Duodenal mucosa (tissue), 2 donors: ENCODE data around the gene CAGE1.

Source experiments
- H3K27ac ChIP-seq: one replicate; pipeline ENCODE4 v1.7.0; 2013; ENCODE audit warnings: low read depth, low read length
- H3K27me3 ChIP-seq, 2 donors: one replicate each; pipeline ENCODE4 v1.7.0; 2013; ENCODE audit warnings: low read length in 2 of 2, control low read depth in 1 of 2; ENCODE audit not compliant: insufficient read depth in 2 of 2, control insufficient read depth in 1 of 2
- H3K36me3 ChIP-seq, 2 donors: one replicate each; pipeline ENCODE4 v1.7.0; 2013; ENCODE audit warnings: low read length in 2 of 2, control low read depth in 1 of 2; ENCODE audit not compliant: insufficient read depth in 2 of 2, control insufficient read depth in 1 of 2
- H3K4me1 ChIP-seq, 2 donors: one replicate each; pipeline ENCODE4 v1.7.0; 2013; ENCODE audit warnings: low read length in 2 of 2, control low read depth in 1 of 2; ENCODE audit not compliant: insufficient read depth in 2 of 2, control insufficient read depth in 1 of 2
- H3K4me3 ChIP-seq, 2 donors: one replicate each; pipeline ENCODE4 v1.7.0; 2013; ENCODE audit warnings: low read length in 2 of 2, low read depth in 1 of 2
- H3K9ac ChIP-seq, 2 donors: one replicate each; pipeline ENCODE4 v1.7.0; 2013; ENCODE audit warnings: low read length in 2 of 2, low read depth in 1 of 2
- H3K9me3 ChIP-seq, 2 donors: one replicate each; pipeline ENCODE4 v1.7.0; 2013; ENCODE audit warnings: low read length in 2 of 2, control low read depth in 1 of 2; ENCODE audit not compliant: control insufficient read depth in 1 of 2

The CAGE1 gene

DNA sequence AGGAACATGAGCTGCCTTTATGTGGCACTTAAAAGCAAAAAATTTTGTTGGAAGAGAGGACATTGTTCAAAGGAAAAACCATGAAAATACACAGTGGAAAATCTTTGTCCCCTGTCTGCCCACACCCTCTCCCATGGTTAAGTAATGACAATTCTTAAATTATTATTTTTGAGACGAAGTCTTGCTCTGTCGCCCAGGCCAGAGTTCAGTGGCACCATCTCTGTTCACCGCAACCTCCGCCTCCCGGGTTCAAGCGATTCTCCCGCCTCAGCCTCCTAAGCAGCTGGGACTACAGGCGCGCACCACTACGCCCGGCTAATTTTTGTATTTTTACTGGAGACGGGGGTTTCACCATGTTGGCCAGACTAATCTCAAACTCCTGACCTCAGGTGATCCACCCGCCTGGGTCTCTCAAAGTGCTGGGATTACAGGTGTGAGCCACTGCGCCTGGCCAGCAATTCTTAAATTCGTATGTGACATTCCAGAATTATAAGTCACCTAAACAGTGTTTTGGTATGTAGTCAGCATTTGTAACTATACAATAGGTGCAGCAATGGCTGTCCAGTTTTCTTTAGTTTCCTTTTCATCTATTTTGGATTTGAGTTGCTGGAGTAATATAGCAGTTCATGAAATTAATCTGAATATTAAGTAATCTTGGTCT is 75.9 kb downstream of the CAGE1 start:
- H3K9me3 ChIP-seq: no peaks in the 10 kb centered on the region
- peak overlapping the region; percentile 63 for H3K27ac ChIP-seq
- H3K27me3 ChIP-seq: no peaks in the 10 kb centered on the region
- peaks cover 0 to 12% of the 10 kb centered on the region in 2 donors for H3K36me3 ChIP-seq
- H3K9ac ChIP-seq: peak overlapping the region; percentile 75 to 95
- peak overlapping the region; percentile 93 to 99 for H3K4me3 ChIP-seq
- H3K4me1 ChIP-seq: peaks cover 12 to 20% of the 10 kb centered on the region in 2 donors

- Histone ChIP-seq H3K27me3 (no peaks in the 10 kb centered on the region), H3K9ac (peak within 1 kb of the TSS; percentile 94 to 95), H3K4me3 (peak within 1 kb of the TSS; percentile 93 to 99), H3K4me1 (peaks cover 12 to 20% of the 10 kb centered on the region in 2 donors), H3K9me3 (no peaks in the 10 kb centered on the region), H3K36me3 (peaks cover 2 to 19% of the 10 kb centered on the region in 2 donors), H3K27ac (peak within 1 kb of the TSS; percentile 90)
Observed at GRCh38 chr6:7312616-7313504, 76.7 kb downstream of the CAGE1 start, which contains the start of gene SSR1. Gene SSR1 (minus strand): TSS chr6:7313199. CDS start chr6:7313120, 79 bp downstream.

DNA sequence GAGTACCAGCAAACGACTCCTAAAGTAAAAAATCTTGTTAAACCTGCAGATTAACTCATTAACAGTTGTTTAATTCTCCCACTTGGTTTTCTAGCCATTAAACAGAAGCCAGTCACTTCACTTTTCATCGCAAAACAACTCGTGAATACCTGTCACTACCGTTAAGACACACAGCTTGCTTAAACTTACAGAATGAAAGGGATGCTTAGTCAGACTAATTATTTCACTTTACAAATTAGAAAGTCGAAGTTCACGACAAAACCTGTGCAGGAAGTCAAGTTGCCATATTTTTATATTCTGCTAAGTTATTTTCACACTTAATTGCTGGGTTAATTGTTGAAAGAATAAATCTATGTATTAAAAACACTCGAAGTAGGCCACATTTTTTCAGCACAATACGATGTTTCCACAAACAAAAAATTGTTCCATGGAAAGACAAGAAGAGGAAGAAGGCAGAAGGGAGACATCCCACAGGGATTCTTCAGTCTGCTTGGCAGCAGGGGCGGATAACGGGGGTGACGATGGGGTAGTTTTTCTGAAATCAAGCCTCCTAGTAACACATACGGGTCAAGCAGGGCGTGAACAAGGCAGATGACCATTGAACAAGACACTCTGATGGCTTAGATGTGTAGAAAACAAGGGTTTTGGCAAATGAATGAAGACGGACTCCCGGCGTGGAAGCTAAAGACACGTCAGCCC is 77.5 kb downstream of the CAGE1 start:
- Histone ChIP-seq H3K4me1 (peaks cover 12 to 20% of the 10 kb centered on the region in 2 donors), H3K27ac (peak overlapping the region; percentile 90), H3K9ac (peak overlapping the region; percentile 94 to 95), H3K9me3 (no peaks in the 10 kb centered on the region), H3K4me3 (peak overlapping the region; percentile 93 to 99), H3K27me3 (no peaks in the 10 kb centered on the region), H3K36me3 (peaks cover 3 to 27% of the 10 kb centered on the region in 2 donors)

- H3K9ac ChIP-seq: peak overlapping the region in 1 of 2 donors; percentile 4
- H3K27ac ChIP-seq: no peak overlapping the region
- no peaks in the 10 kb centered on the region for H3K27me3 ChIP-seq
- peaks cover 3 to 30% of the 10 kb centered on the region in 2 donors for H3K36me3 ChIP-seq
- peak overlapping the region in 1 of 2 donors; percentile 27 for H3K4me3 ChIP-seq
- H3K9me3 ChIP-seq: no peaks in the 10 kb centered on the region
- H3K4me1 ChIP-seq: peaks cover 12 to 20% of the 10 kb centered on the region in 2 donors
Observed at GRCh38 chr6:7311176-7311575, 78.4 kb downstream of the CAGE1 start.

DNA sequence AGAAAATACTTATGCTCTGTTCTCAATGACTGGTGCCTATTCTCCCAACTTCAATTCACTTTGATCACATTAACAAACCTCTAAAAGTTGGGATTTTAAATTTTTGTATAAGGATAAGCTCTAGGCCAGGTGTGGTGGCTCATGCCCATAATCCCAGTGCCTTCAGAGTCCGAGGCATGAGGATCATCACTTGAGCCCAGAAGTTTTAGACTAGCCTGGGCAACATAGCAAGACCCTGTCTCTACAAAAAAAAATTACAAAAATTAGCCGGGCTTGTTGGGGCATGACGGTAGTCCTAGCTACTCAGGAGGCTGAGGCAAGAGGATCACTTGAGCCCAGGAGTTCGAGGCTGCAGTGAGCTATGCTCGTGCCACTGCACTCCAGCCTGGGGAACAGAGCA is 80.5 kb downstream of the CAGE1 start:
- no peak overlapping the region for H3K27ac ChIP-seq
- H3K4me1 ChIP-seq: peaks cover 12 to 20% of the 10 kb centered on the region in 2 donors
- H3K36me3 ChIP-seq: peaks cover 11 to 46% of the 10 kb centered on the region in 2 donors
- H3K9me3 ChIP-seq: no peaks in the 10 kb centered on the region
- H3K9ac ChIP-seq: no peak overlapping the region
- no peak overlapping the region for H3K4me3 ChIP-seq
- H3K27me3 ChIP-seq: no peaks in the 10 kb centered on the region

DNA sequence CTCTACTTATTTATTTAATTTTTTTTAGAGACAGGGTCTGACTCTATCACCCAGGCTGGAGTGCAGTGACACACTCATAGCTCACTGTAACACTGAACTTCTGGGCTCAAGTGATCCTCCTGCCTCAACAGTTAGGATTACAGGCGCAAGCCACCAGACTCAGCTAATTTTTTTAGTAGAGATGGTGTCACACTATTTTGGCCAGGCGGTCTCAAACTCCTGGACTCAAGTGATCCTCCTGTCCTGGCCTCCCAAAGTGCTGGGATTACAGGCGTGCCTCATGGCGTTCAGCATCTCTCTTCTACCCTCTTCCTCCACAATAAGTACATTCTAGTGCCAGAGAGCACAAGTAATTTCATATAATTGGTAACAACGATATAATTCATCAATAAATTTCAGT is 82.0 kb downstream of the CAGE1 start:
- Histone ChIP-seq H3K27ac (no peak overlapping the region), H3K36me3 (peaks cover 12 to 59% of the 10 kb centered on the region in 2 donors), H3K4me1 (peaks cover 12 to 13% of the 10 kb centered on the region in 2 donors), H3K4me3 (no peak overlapping the region), H3K9ac (no peak overlapping the region), H3K9me3 (no peaks in the 10 kb centered on the region), H3K27me3 (no peaks in the 10 kb centered on the region)

GRCh38 chr6:7304821-7305220 is 84.7 kb downstream of the CAGE1 start:
- H3K9ac ChIP-seq: no peak overlapping the region
- H3K9me3 ChIP-seq: no peaks in the 10 kb centered on the region
- H3K4me3 ChIP-seq: no peak overlapping the region
- peaks cover 28 to 85% of the 10 kb centered on the region in 2 donors for H3K36me3 ChIP-seq
- H3K27me3 ChIP-seq: no peaks in the 10 kb centered on the region
- H3K4me1 ChIP-seq: peaks cover 0 to 3% of the 10 kb centered on the region in 2 donors
- H3K27ac ChIP-seq: no peak overlapping the region

DNA sequence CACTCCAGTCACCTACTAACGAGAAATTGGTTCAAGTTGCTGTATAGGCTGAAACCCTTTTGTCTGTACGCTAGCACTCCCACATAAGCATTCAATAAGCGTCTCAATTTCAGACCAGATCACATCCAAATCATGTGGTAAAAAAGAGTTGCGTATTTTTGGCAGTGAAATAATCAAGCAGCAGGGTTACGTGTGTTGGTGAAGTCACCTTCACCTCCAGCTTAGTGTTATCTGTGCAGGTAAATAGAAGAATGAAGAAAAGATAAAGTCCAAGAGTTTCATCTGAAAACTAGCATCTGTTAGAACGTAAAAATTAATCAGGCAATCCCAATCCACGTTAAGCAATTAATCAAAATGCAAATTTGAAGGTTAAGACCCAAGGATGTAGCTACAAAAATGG is 87.8 kb downstream of the CAGE1 start:
- Histone ChIP-seq H3K4me3 (no peak overlapping the region), H3K27me3 (no peaks in the 10 kb centered on the region), H3K36me3 (peaks cover 43 to 86% of the 10 kb centered on the region in 2 donors), H3K4me1 (no peaks in the 10 kb centered on the region), H3K9me3 (no peaks in the 10 kb centered on the region), H3K9ac (no peak overlapping the region), H3K27ac (no peak overlapping the region)

GRCh38 chr6:7300926-7301325 is 88.6 kb downstream of the CAGE1 start:
- H3K27ac ChIP-seq: no peak overlapping the region
- no peaks in the 10 kb centered on the region for H3K27me3 ChIP-seq
- no peak overlapping the region for H3K9ac ChIP-seq
- H3K9me3 ChIP-seq: no peaks in the 10 kb centered on the region
- H3K4me3 ChIP-seq: no peak overlapping the region
- peaks cover 47 to 92% of the 10 kb centered on the region in 2 donors for H3K36me3 ChIP-seq
- no peaks in the 10 kb centered on the region for H3K4me1 ChIP-seq
